CD14-positive monocyte (primary cell): Measurements from ENCODE around the gene FMO4. TPM values are rescaled to one million over a fixed set of nuclear protein-coding genes. Genes with fewer than 3 reads are reported as not detected.

Source experiments
- DNase-seq, 3 donors: peaks; one replicate each; pipeline ENCODE4 v3.0.0-alpha.2; 2011 to 2022
- H2AFZ ChIP-seq: 2 replicates; pipeline ENCODE4 v1.6.0; 2012; ENCODE audit warnings: mild to moderate bottlenecking, low read depth, low read length, inconsistent platforms; ENCODE audit not compliant: insufficient read depth, poor library complexity, severe bottlenecking
- H3K27ac ChIP-seq, 2 donors: 1 replicate in 1 of 2; 2 replicates in 1 of 2; pipeline ENCODE4 v1.5.1; 2012 to 2013; ENCODE audit warnings: low read length in 2 of 2, control low read depth in 1 of 2, inconsistent platforms in 1 of 2, low read depth in 1 of 2, mild to moderate bottlenecking in 1 of 2
- H3K27me3 ChIP-seq, 2 donors: one replicate each; pipeline versions ENCODE4 v1.6.0 to v1.6.1; 2011 to 2013; ENCODE audit warnings: low read length in 2 of 2; ENCODE audit not compliant: control insufficient read depth in 2 of 2, insufficient read depth in 2 of 2
- H3K36me3 ChIP-seq, 2 donors: replicated peaks in 1 of 2; 1 replicate in 1 of 2; 2 replicates in 1 of 2; pipeline versions ENCODE4 v1.5.1 to v1.6.1; 2012 to 2013; ENCODE audit warnings: low read length in 2 of 2, control low read depth in 1 of 2, inconsistent platforms in 1 of 2, mild to moderate bottlenecking in 1 of 2; ENCODE audit not compliant: insufficient read depth in 2 of 2, control insufficient read depth in 1 of 2
- H3K4me1 ChIP-seq, 2 donors: 1 replicate in 1 of 2; 2 replicates in 1 of 2; pipeline versions ENCODE4 v1.5.1 to v1.6.1; 2012 to 2013; ENCODE audit warnings: low read length in 2 of 2, control low read depth in 1 of 2, inconsistent platforms in 1 of 2, mild to moderate bottlenecking in 1 of 2, moderate library complexity in 1 of 2; ENCODE audit not compliant: insufficient read depth in 2 of 2, control insufficient read depth in 1 of 2
- H3K4me2 ChIP-seq: replicated peaks from 2 replicates; pipeline ENCODE3; 2012; ENCODE audit warnings: low read length, moderate library complexity, mild to moderate bottlenecking; ENCODE audit not compliant: poor library complexity, severe bottlenecking; ENCODE audit errors: extremely low read depth
- H3K4me3 ChIP-seq, 3 experiments: fragments of 200-600 bp in 1 of 3; sonication (generic) in 1 of 3; replicated peaks in 1 of 3; 1 replicate in 2 of 3; 2 replicates in 1 of 3; pipeline ENCODE4 v1.5.1; 2011 to 2013; ENCODE audit warnings: low read length in 3 of 3, mild to moderate bottlenecking in 3 of 3, control low read depth in 2 of 3, low read depth in 2 of 3, inconsistent platforms in 1 of 3, moderate library complexity in 1 of 3
- H3K79me2 ChIP-seq: 2 replicates; pipeline ENCODE4 v1.6.0; 2012; ENCODE audit warnings: mild to moderate bottlenecking, control low read depth, inconsistent platforms, low read length, moderate library complexity; ENCODE audit not compliant: insufficient read depth
- H3K9ac ChIP-seq: 2 replicates; pipeline ENCODE4 v1.6.0; 2017; ENCODE audit warnings: low read length, mild to moderate bottlenecking; ENCODE audit not compliant: insufficient read depth, poor library complexity, severe bottlenecking
- H3K9me3 ChIP-seq, 2 donors: replicated peaks in 1 of 2; 1 replicate in 1 of 2; 2 replicates in 1 of 2; pipeline versions ENCODE4 v1.5.1 to v1.6.1; 2012 to 2013; ENCODE audit warnings: low read length in 2 of 2, control low read depth in 1 of 2; ENCODE audit not compliant: control insufficient read depth in 1 of 2, insufficient read depth in 1 of 2
- H4K20me1 ChIP-seq: 2 replicates; pipeline ENCODE4 v1.6.0; 2012; ENCODE audit warnings: mild to moderate bottlenecking, low read length, control low read depth, moderate library complexity; ENCODE audit not compliant: insufficient read depth
- H3K27ac Mint-ChIP-seq, 7 donors: one replicate each; pipeline ENCODE4 v1.8.0; 2020; ENCODE audit warnings: mild to moderate bottlenecking in 7 of 7, mixed read lengths in 7 of 7, moderate library complexity in 6 of 7, inconsistent platforms in 2 of 7
- H3K27me3 Mint-ChIP-seq, 3 donors: one replicate each; pipeline ENCODE4 v1.8.0; 2021 to 2022; ENCODE audit warnings: low read depth in 3 of 3, mild to moderate bottlenecking in 3 of 3, mixed read lengths in 3 of 3, moderate library complexity in 3 of 3, inconsistent platforms in 1 of 3
- H3K36me3 Mint-ChIP-seq, 2 donors: one replicate each; pipeline ENCODE4 v1.8.0; 2020; ENCODE audit warnings: mixed read lengths in 2 of 2, inconsistent platforms in 1 of 2, mild to moderate bottlenecking in 1 of 2
- H3K4me1 Mint-ChIP-seq: one replicate; pipeline ENCODE4 v1.8.0; 2020; ENCODE audit warnings: mild to moderate bottlenecking, mixed read lengths
- H3K4me3 Mint-ChIP-seq, 2 donors: one replicate each; pipeline ENCODE4 v1.8.0; 2020; ENCODE audit warnings: mild to moderate bottlenecking in 2 of 2, mixed read lengths in 2 of 2, moderate library complexity in 1 of 2
- H3K9me3 Mint-ChIP-seq, 7 donors: one replicate each; pipeline ENCODE4 v1.8.0; 2020 to 2022; ENCODE audit warnings: mixed read lengths in 7 of 7, mild to moderate bottlenecking in 6 of 7, moderate library complexity in 6 of 7, inconsistent platforms in 2 of 7
- CTCF ChIP-seq: fragments of 200-600 bp; IDR thresholded peaks from one replicate; pipeline ENCODE4 v1.8.0; 2022; ENCODE audit warnings: antibody characterized with exemption, mild to moderate bottlenecking
- WGBS: methylation state at CpG from one replicate; pipeline ENCODE4 v1.1.5; 2013; ENCODE audit warnings: missing lambda C conversion rate; ENCODE audit not compliant: insufficient coverage; 5-methylcytosine and 5-hydroxymethylcytosine counted together
- intact Hi-C, 2 donors: fragments of 100-400 bp; cut with micrococcal nuclease; formaldehyde crosslinking; loops; one replicate each; pipeline versions ENCODE4 v1.15.0 to v1.15.1; 2023
- polyA plus RNA-seq, 3 donors: library from polyadenylated mRNA; depleted of rRNA in 1 of 3; unstranded in 2 of 3; stranded (reverse) in 1 of 3; fragments of 300-500 nt in 2 of 3; fragments of >200 nt in 1 of 3; fragmentation: Illumina TruSeq in 2 of 3; gene quantifications; 1 replicate in 2 of 3; 2 replicates in 1 of 3; pipeline ENCODE4 v1.2.3, GENCODE V29; 2012 to 2021

FMO4 gene
- polyA plus RNA-seq, 3 donors = 1.3 to 1.9 (median 1.6) TPM

- Histone ChIP-seq H3K9ac (no peak overlapping the region), H3K79me2 (no peaks in the 10 kb centered on the region), H3K27ac (no peak overlapping the region), H3K9me3 (no peaks in the 10 kb centered on the region), H3K4me1 (peaks cover 0 to 5% of the 10 kb centered on the region in 2 donors), H3K4me2 (no peak overlapping the region), H2AFZ (no peak overlapping the region), H3K4me3 (no peak overlapping the region), H3K36me3 (no peaks in the 10 kb centered on the region), H4K20me1 (no peaks in the 10 kb centered on the region), H3K27me3 (no peaks in the 10 kb centered on the region)
- intact Hi-C loops = no loop called here
- TF ChIP-seq CTCF = no peak
- peaks cover 0 to 10% (median 2%) of the 10 kb centered on the region in 7 donors for H3K9me3 Mint-ChIP-seq
- no peak for DNase-seq
- no peaks in the 10 kb centered on the region for H3K36me3 Mint-ChIP-seq
- no peak overlapping the region for H3K27ac Mint-ChIP-seq
- H3K4me1 Mint-ChIP-seq = peaks cover 8% of the 10 kb centered on the region
- no peak overlapping the region for H3K4me3 Mint-ChIP-seq
- WGBS = 100% methylated on average over 1 of the region's 2 CpGs
- H3K27me3 Mint-ChIP-seq = peaks cover 0 to 2% (median 0%) of the 10 kb centered on the region in 3 donors
Measured at GRCh38 chr1:171352554-171352953, 38.6 kb downstream of the FMO4 start.

GRCh38 chr1:171355727-171356126 lies 41.7 kb downstream of the FMO4 start:
- 100% methylated on average over 2 of the region's 3 CpGs for WGBS
- Histone ChIP-seq H3K27me3 (no peaks in the 10 kb centered on the region), H3K4me3 (no peak overlapping the region), H3K4me2 (no peak overlapping the region), H4K20me1 (no peaks in the 10 kb centered on the region), H3K36me3 (no peaks in the 10 kb centered on the region), H2AFZ (no peak overlapping the region), H3K27ac (no peak overlapping the region), H3K9ac (no peak overlapping the region), H3K79me2 (no peaks in the 10 kb centered on the region), H3K4me1 (peaks cover 0 to 7% of the 10 kb centered on the region in 2 donors), H3K9me3 (no peaks in the 10 kb centered on the region)
- Mint-ChIP-seq H3K36me3 (no peaks in the 10 kb centered on the region), H3K27ac (no peak overlapping the region), H3K9me3 (peaks cover 0 to 10% (median 2%) of the 10 kb centered on the region in 7 donors), H3K27me3 (peaks cover 0 to 3% (median 2%) of the 10 kb centered on the region in 3 donors), H3K4me1 (peaks cover 9% of the 10 kb centered on the region), H3K4me3 (no peak overlapping the region)
- intact Hi-C loops = no loop called here
- DNase-seq = no peak
- no peak for TF ChIP-seq CTCF
